Gastrocnemius medialis (tissue), 4 donors: ENCODE data around the gene POLD1. TPM values are rescaled to one million over a fixed set of nuclear protein-coding genes. Genes with fewer than 3 reads are reported as not detected.
A peak's percentile ranks its signal among the peaks of the same experiment; 100 is the strongest.

Experiments used
- ATAC-seq, 2 donors: fragments of 150-250 bp; one replicate each; pipeline ENCODE4 v1.9.1; 2016
- DNase-seq, 2 donors: peaks; one replicate each; pipeline ENCODE4 v3.0.0-alpha.2; 2019
- H3K27ac ChIP-seq, 4 donors: fragments of 200-600 bp; sonication (generic); 1 replicate in 1 of 4; 2 replicates in 3 of 4; pipeline ENCODE4 v1.5.1; 2016 to 2018; ENCODE audit warnings: mild to moderate bottlenecking in 2 of 4, moderate library complexity in 1 of 4
- H3K27me3 ChIP-seq, 3 donors: fragments of 200-600 bp; sonication (generic) in 2 of 3; 1 replicate in 1 of 3; 2 replicates in 2 of 3; pipeline versions ENCODE4 v1.5.1 to v1.6.0; 2016 to 2019; ENCODE audit warnings: mild to moderate bottlenecking in 1 of 3, moderate library complexity in 1 of 3
- H3K36me3 ChIP-seq, 2 donors: fragments of 200-600 bp; sonication (generic) in 1 of 2; one replicate each; pipeline ENCODE4 v1.5.1; 2017 to 2018
- H3K4me1 ChIP-seq, 2 donors: fragments of 200-600 bp; sonication (generic) in 1 of 2; one replicate each; pipeline ENCODE4 v1.5.1; 2016 to 2017; ENCODE audit warnings: mild to moderate bottlenecking in 2 of 2
- H3K4me3 ChIP-seq, 4 donors: fragments of 200-600 bp; sonication (generic) in 3 of 4; 1 replicate in 1 of 4; 2 replicates in 3 of 4; pipeline ENCODE4 v1.5.1; 2016 to 2019; ENCODE audit warnings: mild to moderate bottlenecking in 2 of 4
- H3K9me3 ChIP-seq, 3 donors: fragments of 200-600 bp; sonication (generic) in 2 of 3; 1 replicate in 1 of 3; 2 replicates in 2 of 3; pipeline ENCODE4 v1.5.1; 2016 to 2019
- POLR2A ChIP-seq, 2 donors: fragments of 450-650 bp; IDR thresholded peaks; one replicate each; pipeline ENCODE4 v1.6.1; 2017; ENCODE audit warnings: antibody characterized with exemption in 2 of 2, mild to moderate bottlenecking in 2 of 2, moderate library complexity in 2 of 2
- in situ Hi-C, 4 donors: fragments of 200-750 bp; cut with MboI; loops; one replicate each; pipeline versions ENCODE4 v1.15.0 to v1.8.0; 2017; ENCODE audit warnings: low sequenced_read_pairs in 4 of 4
- intact Hi-C: fragments of 100-400 bp; cut with DNase I; formaldehyde crosslinking; loops from one replicate; pipeline ENCODE4 v1.15.1; 2023; ENCODE audit warnings: low total_unique reads
- total RNA-seq, 4 donors: library from RNA; depleted of rRNA; stranded (reverse); fragments of >200 nt; gene quantifications; one replicate each; pipeline versions ENCODE4 v1.1.0 to v1.2.3, GENCODE V29; 2016
- TF ChIP-seq, protein P1 (sequence below), 5 experiments: fragments of 450-650 bp in 3 of 5; fragments of 200-600 bp in 2 of 5; sonication (generic) in 2 of 5; IDR thresholded peaks in 4 of 5; conservative IDR thresholded peaks in 1 of 5; 1 replicate in 4 of 5; 2 replicates in 1 of 5; pipeline ENCODE4 v1.5.1; 2016 to 2019; ENCODE audit warnings: antibody characterized with exemption in 5 of 5, mild to moderate bottlenecking in 3 of 5, moderate library complexity in 3 of 5

Gene POLD1
- total RNA-seq, 4 donors from 2014 or later: 4.0 to 18.3 (median 6.0) TPM

DNA sequence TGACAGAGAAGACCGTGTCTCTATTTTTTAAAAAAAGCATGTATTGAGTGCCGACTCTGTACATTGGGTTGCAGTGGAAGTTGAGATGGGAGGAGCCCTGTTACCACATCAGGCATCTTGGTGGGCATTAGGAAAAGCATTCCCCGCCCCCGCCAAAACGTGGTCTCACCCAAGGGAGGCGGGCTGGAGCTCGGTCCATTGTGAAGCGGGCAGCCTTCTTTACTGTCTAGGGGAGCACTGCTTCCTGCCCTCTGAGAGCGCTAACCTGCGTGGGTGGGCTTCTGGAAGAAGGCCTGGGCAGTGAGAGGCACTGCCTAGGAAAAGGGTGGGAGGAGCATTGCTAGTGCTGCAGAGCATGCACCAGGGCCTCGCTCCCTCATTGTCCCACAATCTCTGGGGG lies 4.0 kb upstream of the POLD1 start:
- H3K4me3 ChIP-seq: no peak overlapping the region
- TF ChIP-seq POLR2A (IDR thresholded peaks at IDR 0.05): no peak
- TF ChIP-seq, protein P1, sequence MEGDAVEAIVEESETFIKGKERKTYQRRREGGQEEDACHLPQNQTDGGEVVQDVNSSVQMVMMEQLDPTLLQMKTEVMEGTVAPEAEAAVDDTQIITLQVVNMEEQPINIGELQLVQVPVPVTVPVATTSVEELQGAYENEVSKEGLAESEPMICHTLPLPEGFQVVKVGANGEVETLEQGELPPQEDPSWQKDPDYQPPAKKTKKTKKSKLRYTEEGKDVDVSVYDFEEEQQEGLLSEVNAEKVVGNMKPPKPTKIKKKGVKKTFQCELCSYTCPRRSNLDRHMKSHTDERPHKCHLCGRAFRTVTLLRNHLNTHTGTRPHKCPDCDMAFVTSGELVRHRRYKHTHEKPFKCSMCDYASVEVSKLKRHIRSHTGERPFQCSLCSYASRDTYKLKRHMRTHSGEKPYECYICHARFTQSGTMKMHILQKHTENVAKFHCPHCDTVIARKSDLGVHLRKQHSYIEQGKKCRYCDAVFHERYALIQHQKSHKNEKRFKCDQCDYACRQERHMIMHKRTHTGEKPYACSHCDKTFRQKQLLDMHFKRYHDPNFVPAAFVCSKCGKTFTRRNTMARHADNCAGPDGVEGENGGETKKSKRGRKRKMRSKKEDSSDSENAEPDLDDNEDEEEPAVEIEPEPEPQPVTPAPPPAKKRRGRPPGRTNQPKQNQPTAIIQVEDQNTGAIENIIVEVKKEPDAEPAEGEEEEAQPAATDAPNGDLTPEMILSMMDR (IDR thresholded peaks at IDR 0.05 in 4 of 5, conservative IDR thresholded peaks at IDR 0.05 in 1 of 5): no peak
- intact Hi-C loops: loop anchor here (5.0 kb wide), 2 partner anchors 48 to 422 kb away; no protein-coding TSS in a partner anchor
- ATAC-seq (no peak), DNase-seq (no peak)
- in situ Hi-C loops: no loop called here
- peaks cover 11 to 20% of the 10 kb centered on the region in 2 donors for H3K4me1 ChIP-seq
- H3K9me3 ChIP-seq: no peaks in the 10 kb centered on the region
- H3K27ac ChIP-seq: no peak overlapping the region
- no peaks in the 10 kb centered on the region for H3K27me3 ChIP-seq
- peaks cover 0 to 53% of the 10 kb centered on the region in 2 donors for H3K36me3 ChIP-seq

DNA sequence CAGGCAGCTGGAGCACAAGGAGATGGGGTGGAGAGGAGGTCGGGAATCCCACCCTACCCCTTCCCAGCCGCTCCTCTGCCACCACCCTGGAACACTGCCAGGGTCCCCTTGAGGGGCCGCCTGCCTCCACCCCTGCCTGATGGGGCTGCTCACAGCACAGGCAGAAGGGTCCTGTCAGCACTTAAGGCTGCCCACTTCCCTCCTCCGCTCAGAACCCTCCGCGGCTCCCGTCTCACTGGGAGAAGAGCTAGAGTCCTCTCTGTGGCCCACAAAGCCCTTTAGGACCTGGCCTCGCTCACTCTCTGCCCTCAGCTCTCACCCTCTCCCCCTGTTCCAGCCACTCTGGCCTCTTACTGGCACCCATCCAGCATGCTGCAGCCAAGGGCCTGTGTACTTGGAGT lies 3.4 kb upstream of the POLD1 start:
- ATAC-seq: no peak
- DNase-seq: no peak
- Histone ChIP-seq H3K27me3 (no peaks in the 10 kb centered on the region), H3K27ac (no peak overlapping the region), H3K4me1 (peaks cover 11 to 20% of the 10 kb centered on the region in 2 donors), H3K4me3 (no peak overlapping the region), H3K36me3 (peaks cover 0 to 53% of the 10 kb centered on the region in 2 donors), H3K9me3 (no peaks in the 10 kb centered on the region)
- in situ Hi-C loops: no loop called here
- intact Hi-C loops: loop anchor here (5.0 kb wide), 2 partner anchors 48 to 422 kb away; no protein-coding TSS in a partner anchor
- TF ChIP-seq, protein P1 (IDR thresholded peaks at IDR 0.05 in 4 of 5, conservative IDR thresholded peaks at IDR 0.05 in 1 of 5): no peak
- TF ChIP-seq POLR2A (IDR thresholded peaks at IDR 0.05): no peak

DNA sequence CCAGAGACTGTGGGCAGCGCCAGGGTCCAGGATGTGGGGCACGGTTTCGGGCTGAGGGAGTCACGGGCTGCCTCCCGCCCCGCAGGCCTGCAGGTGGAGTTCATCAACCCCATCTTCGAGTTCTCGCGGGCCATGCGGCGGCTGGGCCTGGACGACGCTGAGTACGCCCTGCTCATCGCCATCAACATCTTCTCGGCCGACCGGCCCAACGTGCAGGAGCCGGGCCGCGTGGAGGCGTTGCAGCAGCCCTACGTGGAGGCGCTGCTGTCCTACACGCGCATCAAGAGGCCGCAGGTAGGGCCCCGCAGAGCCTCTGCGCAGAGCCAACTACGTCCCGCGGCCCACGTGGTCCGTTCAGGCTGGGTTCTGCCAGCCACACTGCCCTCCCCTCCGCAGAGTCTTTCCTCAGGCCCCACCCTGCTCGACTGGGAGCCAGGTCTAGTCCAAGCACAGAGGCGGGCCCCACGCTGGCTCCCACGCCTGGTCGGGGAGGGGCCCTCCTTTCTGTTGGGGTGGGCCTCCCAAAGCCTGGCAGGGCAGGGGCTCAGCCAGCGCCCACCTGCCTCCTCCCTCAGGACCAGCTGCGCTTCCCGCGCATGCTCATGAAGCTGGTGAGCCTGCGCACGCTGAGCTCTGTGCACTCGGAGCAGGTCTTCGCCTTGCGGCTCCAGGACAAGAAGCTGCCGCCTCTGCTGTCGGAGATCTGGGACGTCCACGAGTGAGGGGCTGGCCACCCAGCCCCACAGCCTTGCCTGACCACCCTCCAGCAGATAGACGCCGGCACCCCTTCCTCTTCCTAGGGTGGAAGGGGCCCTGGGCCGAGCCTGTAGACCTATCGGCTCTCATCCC lies 2.0 kb upstream of the POLD1 start:
- Histone ChIP-seq H3K36me3 (peaks cover 0 to 53% of the 10 kb centered on the region in 2 donors), H3K27me3 (no peaks in the 10 kb centered on the region), H3K4me1 (peaks cover 8 to 16% of the 10 kb centered on the region in 2 donors), H3K9me3 (no peaks in the 10 kb centered on the region), H3K4me3 (no peak overlapping the region), H3K27ac (no peak overlapping the region)
- no peak for TF ChIP-seq POLR2A (IDR thresholded peaks at IDR 0.05)
- TF ChIP-seq, protein P1 (IDR thresholded peaks at IDR 0.05 in 4 of 5, conservative IDR thresholded peaks at IDR 0.05 in 1 of 5): no peak
- in situ Hi-C loops (no loop called here), intact Hi-C loops (loop anchor here (5.0 kb wide), 2 partner anchors 50 to 420 kb away; no protein-coding TSS in a partner anchor)
- ATAC-seq (no peak), DNase-seq (no peak)

DNA sequence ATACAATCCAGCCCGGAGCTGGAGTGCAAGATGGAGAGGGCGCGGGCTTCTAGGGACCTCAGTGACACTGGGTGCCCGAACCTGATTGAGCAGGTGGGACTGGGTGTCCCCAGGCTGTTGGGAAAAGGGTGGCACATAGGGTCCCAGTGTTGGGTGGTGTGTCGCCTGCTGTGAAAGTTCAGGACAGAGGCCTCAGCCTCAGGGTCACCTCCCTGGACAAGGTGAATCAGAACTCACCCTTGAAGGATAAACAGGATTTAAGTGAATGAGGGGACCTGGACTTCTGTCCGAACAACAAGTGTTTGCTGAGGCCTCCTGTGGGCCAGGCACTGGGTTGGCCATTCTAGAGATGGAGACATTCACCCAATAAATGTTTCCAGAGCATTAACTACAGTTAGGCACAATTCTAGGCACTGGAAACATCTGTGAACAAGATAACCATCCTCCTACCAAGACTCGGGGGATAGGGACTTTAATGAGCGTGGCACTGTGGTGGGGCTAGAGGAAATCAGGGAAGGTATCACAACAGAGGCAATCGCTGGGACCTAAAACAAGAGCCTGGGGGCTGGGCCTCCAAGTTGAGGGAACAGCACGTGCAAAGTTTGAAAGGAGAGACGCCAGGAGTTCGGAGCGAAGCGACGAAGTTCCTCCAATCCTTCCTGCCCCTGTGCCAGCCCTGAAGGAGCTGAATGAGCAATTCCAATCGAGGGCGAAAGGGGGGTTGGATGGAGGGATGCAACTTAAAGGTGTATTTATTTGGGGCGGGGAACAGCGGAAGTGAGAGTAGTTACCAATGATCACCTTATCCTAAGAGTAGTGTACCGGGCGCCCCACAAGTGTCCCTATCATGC lies 921 bp upstream of the POLD1 start:
- Histone ChIP-seq H3K9me3 (no peaks in the 10 kb centered on the region), H3K36me3 (peaks cover 0 to 44% of the 10 kb centered on the region in 2 donors), H3K4me3 (peak overlapping the region; percentile 63 to 83 (median 76)), H3K27ac (peak overlapping the region; percentile 71 to 95 (median 84)), H3K4me1 (peaks cover 8 to 14% of the 10 kb centered on the region in 2 donors), H3K27me3 (no peaks in the 10 kb centered on the region)
- intact Hi-C loops (loop anchor here (5.0 kb wide), 2 partner anchors 51 to 419 kb away; no protein-coding TSS in a partner anchor), in situ Hi-C loops (no loop called here)
- no peak for ATAC-seq
- TF ChIP-seq, protein P1 (IDR thresholded peaks at IDR 0.05 in 4 of 5, conservative IDR thresholded peaks at IDR 0.05 in 1 of 5): no peak
- no peak for TF ChIP-seq POLR2A (IDR thresholded peaks at IDR 0.05)
- no peak for DNase-seq
